Astrocyte (in vitro differentiated cells and primary cell): ENCODE results near the gene ZNF280D. TPM values are rescaled to one million over a fixed set of nuclear protein-coding genes. Genes with fewer than 3 reads are reported as not detected.

Experiments
- DNase-seq: peaks from one replicate; pipeline ENCODE4 v3.0.0-alpha.2; 2010; ENCODE audit warnings: low read depth
- FAIRE-seq: peaks from 2 replicates; lab custom pipeline; 2011; peaks lifted over from hg19 to GRCh38; lab: Jason Lieb, UNC
- H2AFZ ChIP-seq: 2 replicates; pipeline ENCODE4 v1.6.0; 2012; ENCODE audit warnings: low read depth, low read length, inconsistent platforms
- H3K27ac ChIP-seq: 2 replicates; pipeline ENCODE4 v1.5.1; 2011; ENCODE audit warnings: low read depth, low read length, inconsistent platforms
- H3K27me3 ChIP-seq: 2 replicates; pipeline ENCODE4 v1.6.0; 2011; ENCODE audit warnings: low read length, inconsistent platforms; ENCODE audit not compliant: insufficient read depth
- H3K36me3 ChIP-seq: 2 replicates; pipeline ENCODE4 v1.5.1; 2011; ENCODE audit warnings: low read length, inconsistent platforms; ENCODE audit not compliant: insufficient read depth
- H3K4me1 ChIP-seq: 2 replicates; pipeline ENCODE4 v1.5.1; 2011; ENCODE audit warnings: low read length, inconsistent platforms; ENCODE audit not compliant: insufficient read depth
- H3K4me2 ChIP-seq: 2 replicates; pipeline ENCODE4 v1.6.0; 2012; ENCODE audit warnings: low read length, inconsistent platforms
- H3K4me3 ChIP-seq: 2 replicates; pipeline ENCODE4 v1.5.1; 2011; ENCODE audit warnings: low read depth, mild to moderate bottlenecking, low read length, inconsistent platforms; ENCODE audit not compliant: insufficient read depth
- H3K79me2 ChIP-seq: 2 replicates; pipeline ENCODE4 v1.6.0; 2012; ENCODE audit warnings: mild to moderate bottlenecking, low read length, inconsistent platforms; ENCODE audit not compliant: insufficient read depth
- H3K9ac ChIP-seq: 2 replicates; pipeline ENCODE4 v1.6.0; 2012; ENCODE audit warnings: mild to moderate bottlenecking, low read length, inconsistent platforms
- H3K9me3 ChIP-seq: 2 replicates; pipeline ENCODE4 v1.5.1; 2012; ENCODE audit warnings: low read depth, mild to moderate bottlenecking, low read length, inconsistent platforms; ENCODE audit not compliant: insufficient read depth
- H4K20me1 ChIP-seq: 2 replicates; pipeline ENCODE4 v1.6.0; 2012; ENCODE audit warnings: low read length, inconsistent platforms; ENCODE audit not compliant: insufficient read depth
- H3K27ac Mint-ChIP-seq: one replicate; pipeline ENCODE4 v1.8.0; 2021; ENCODE audit warnings: mild to moderate bottlenecking, mixed read lengths; ENCODE audit not compliant: unreplicated experiment
- H3K27me3 Mint-ChIP-seq: one replicate; pipeline ENCODE4 v1.8.0; 2021; ENCODE audit warnings: low read depth, mixed read lengths; ENCODE audit not compliant: unreplicated experiment
- H3K36me3 Mint-ChIP-seq: one replicate; pipeline ENCODE4 v1.8.0; 2021; ENCODE audit warnings: low read depth, mixed read lengths; ENCODE audit not compliant: unreplicated experiment
- H3K4me1 Mint-ChIP-seq: one replicate; pipeline ENCODE4 v1.8.0; 2021; ENCODE audit warnings: low read depth, mixed read lengths; ENCODE audit not compliant: unreplicated experiment
- H3K4me3 Mint-ChIP-seq: one replicate; pipeline ENCODE4 v1.8.0; 2021; ENCODE audit warnings: mild to moderate bottlenecking, moderate library complexity, mixed read lengths; ENCODE audit not compliant: unreplicated experiment
- H3K9me3 Mint-ChIP-seq: one replicate; pipeline ENCODE4 v1.8.0; 2021; ENCODE audit warnings: mild to moderate bottlenecking, mixed read lengths; ENCODE audit not compliant: unreplicated experiment
- CTCF ChIP-seq: IDR thresholded peaks from 2 replicates; pipeline ENCODE4 v1.5.1; 2011; ENCODE audit warnings: low read depth, mild to moderate bottlenecking, inconsistent platforms, low read length, moderate library complexity; ENCODE audit not compliant: insufficient read depth
- EZH2 ChIP-seq: IDR thresholded peaks from 2 replicates; pipeline ENCODE4 v1.6.1; 2012; ENCODE audit warnings: mild to moderate bottlenecking, low read length, inconsistent platforms; ENCODE audit not compliant: insufficient read depth
- total RNA-seq: library from RNA; stranded (reverse); gene quantifications from 2 replicates; pipeline ENCODE4 v1.2.1, GENCODE V29; 2021

ZNF280D gene
- total RNA-seq, 1 donor from 2014 or later: 13.7 TPM

- Histone ChIP-seq H3K79me2 (no peaks in the 10 kb centered on the region), H3K4me2 (no peak overlapping the region), H4K20me1 (no peaks in the 10 kb centered on the region), H3K4me3 (no peak overlapping the region), H3K27me3 (no peaks in the 10 kb centered on the region), H3K9ac (no peak overlapping the region), H3K36me3 (no peaks in the 10 kb centered on the region), H3K9me3 (no peaks in the 10 kb centered on the region), H3K27ac (no peak overlapping the region), H2AFZ (no peak overlapping the region), H3K4me1 (peaks cover 9% of the 10 kb centered on the region)
- no peak overlapping the region for H3K27ac Mint-ChIP-seq
- no peaks in the 10 kb centered on the region for H3K9me3 Mint-ChIP-seq
- H3K36me3 Mint-ChIP-seq: no peaks in the 10 kb centered on the region
- no peak overlapping the region for H3K4me3 Mint-ChIP-seq
- H3K27me3 Mint-ChIP-seq: no peaks in the 10 kb centered on the region
- DNase-seq: peak; percentile 14
- no peak for FAIRE-seq
- TF ChIP-seq CTCF (no peak), EZH2 (no peak)
- H3K4me1 Mint-ChIP-seq: no peaks in the 10 kb centered on the region
These were observed 34.0 kb upstream of the ZNF280D start for GRCh38 chr15:56767315-56767714.

GRCh38 chr15:56765251-56765650 is 31.9 kb upstream of the ZNF280D start:
- H3K27ac ChIP-seq: no peak overlapping the region
- peak; percentile 95 for FAIRE-seq
- H4K20me1 ChIP-seq: no peaks in the 10 kb centered on the region
- no peak overlapping the region for H3K4me3 Mint-ChIP-seq
- no peaks in the 10 kb centered on the region for H3K36me3 Mint-ChIP-seq
- no peaks in the 10 kb centered on the region for H3K27me3 Mint-ChIP-seq
- H3K36me3 ChIP-seq: no peaks in the 10 kb centered on the region
- peak overlapping the region; percentile 37 for H3K4me2 ChIP-seq
- H3K27me3 ChIP-seq: no peaks in the 10 kb centered on the region
- no peak for TF ChIP-seq EZH2
- TF ChIP-seq CTCF: no peak
- peaks cover 4% of the 10 kb centered on the region for H3K4me1 Mint-ChIP-seq
- peak; percentile 81 for DNase-seq
- H3K4me3 ChIP-seq: no peak overlapping the region
- H3K9me3 Mint-ChIP-seq: no peaks in the 10 kb centered on the region
- H3K9ac ChIP-seq: no peak overlapping the region
- peak overlapping the region; percentile 57 for H2AFZ ChIP-seq
- H3K79me2 ChIP-seq: no peaks in the 10 kb centered on the region
- peaks cover 12% of the 10 kb centered on the region for H3K4me1 ChIP-seq
- no peak overlapping the region for H3K27ac Mint-ChIP-seq
- H3K9me3 ChIP-seq: no peaks in the 10 kb centered on the region

DNA sequence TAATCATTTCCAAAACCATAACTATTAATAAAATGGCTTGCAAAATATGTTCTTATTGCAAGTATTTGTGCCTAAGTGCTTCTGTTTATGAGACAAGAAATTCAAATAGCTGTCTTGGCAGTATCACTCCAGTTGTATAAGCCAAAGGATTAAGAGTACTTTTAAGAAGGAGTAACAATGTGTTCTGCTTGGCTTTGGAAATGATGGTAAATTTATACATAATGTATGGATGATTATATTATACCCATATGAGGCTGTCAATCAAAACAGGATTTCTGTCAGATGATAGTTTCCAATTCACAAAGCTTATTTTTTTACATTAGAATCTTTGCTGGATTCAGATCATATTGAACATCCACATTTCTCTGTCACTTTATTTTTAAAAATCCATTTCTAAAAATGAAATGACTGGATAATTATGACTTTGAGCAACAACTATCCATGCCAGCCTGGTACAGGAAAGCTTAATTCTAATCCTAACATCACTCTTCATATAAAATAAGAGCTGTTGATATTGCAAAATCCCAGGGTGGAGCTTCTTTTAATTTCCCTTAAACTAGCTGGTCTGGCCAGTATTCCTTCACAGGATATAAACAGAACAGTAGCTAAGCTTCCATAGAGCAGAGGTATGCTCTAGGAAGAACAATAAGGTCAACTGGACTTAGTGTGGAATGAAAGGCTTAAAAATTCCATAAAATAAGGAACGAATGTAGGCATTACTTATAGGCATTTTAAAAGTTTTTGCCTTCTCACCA is 30.0 kb upstream of the ZNF280D start:
- no peak for FAIRE-seq
- no peak overlapping the region for H3K27ac Mint-ChIP-seq

More for the DNA sequence above, 30.0 kb upstream of the ZNF280D start:
- Mint-ChIP-seq H3K36me3 (no peaks in the 10 kb centered on the region), H3K4me3 (no peak overlapping the region), H3K4me1 (peaks cover 23% of the 10 kb centered on the region), H3K9me3 (no peaks in the 10 kb centered on the region), H3K27me3 (no peaks in the 10 kb centered on the region)
- Histone ChIP-seq H3K27me3 (no peaks in the 10 kb centered on the region), H3K9ac (no peak overlapping the region), H2AFZ (no peak overlapping the region), H4K20me1 (no peaks in the 10 kb centered on the region), H3K79me2 (no peaks in the 10 kb centered on the region), H3K36me3 (no peaks in the 10 kb centered on the region), H3K27ac (no peak overlapping the region), H3K4me1 (peaks cover 32% of the 10 kb centered on the region), H3K4me3 (no peak overlapping the region), H3K9me3 (no peaks in the 10 kb centered on the region), H3K4me2 (no peak overlapping the region)
- no peak for DNase-seq
- TF ChIP-seq EZH2 (no peak), CTCF (no peak)
